Esophagus squamous epithelium (tissue), 4 donors: ENCODE results near the gene UGT1A8.

ENCODE experiments used
- CTCF ChIP-seq, 6 experiments: fragments of 450-650 bp in 4 of 6; fragments of 200-600 bp in 2 of 6; sonication (generic) in 2 of 6; IDR thresholded peaks; one replicate each; pipeline ENCODE4 v1.5.1; 2016 to 2019; ENCODE audit warnings: antibody characterized with exemption in 6 of 6, mild to moderate bottlenecking in 4 of 6, moderate library complexity in 4 of 6
- POLR2A ChIP-seq, 4 donors: fragments of 450-650 bp; IDR thresholded peaks; one replicate each; pipeline ENCODE4 v1.6.1; 2017; ENCODE audit warnings: antibody characterized with exemption in 4 of 4, mild to moderate bottlenecking in 4 of 4, moderate library complexity in 3 of 4

GRCh38 chr2:233803994-233804393 is 186.6 kb downstream of the UGT1A8 start:
- TF ChIP-seq CTCF (IDR thresholded peaks at IDR 0.05): no peak
- no peak for TF ChIP-seq POLR2A (IDR thresholded peaks at IDR 0.05)
